GM23338 (cell line): ENCODE results near the gene NGEF. TPM values are rescaled to one million over a fixed set of nuclear protein-coding genes. Genes with fewer than 3 reads are reported as not detected.
A peak's percentile ranks its signal among the peaks of the same experiment; 100 is the strongest.
"Not testable (repeated sequence)": the region's sequence is repeated elsewhere in the genome, so short reads cannot be mapped to it uniquely, and the experiment has no call there.

Experiments used
- ATAC-seq: fragments of 200-7000 bp; cut with Tn5 transposase; 3 replicates; pipeline ENCODE4 v1.9.1; 2020
- DNase-seq: peaks from one replicate; pipeline ENCODE4 v3.0.0-alpha.2; 2015; ENCODE audit warnings: low spot score
- H2AFZ ChIP-seq: fragments of 200-600 bp; sonication (generic); 2 replicates; pipeline ENCODE4 v1.8.0; 2016; ENCODE audit warnings: antibody characterized with exemption, mild to moderate bottlenecking, moderate library complexity
- H3F3A ChIP-seq: fragments of 200-600 bp; sonication (generic); replicated peaks from 2 replicates; pipeline ENCODE4 v1.8.0; 2017; ENCODE audit warnings: antibody characterized with exemption, mixed run types, low read depth
- H3K27ac ChIP-seq: fragments of 200-600 bp; sonication (generic); 2 replicates; pipeline ENCODE4 v1.6.1; 2016; ENCODE audit warnings: low read depth
- H3K27me3 ChIP-seq: fragments of 200-600 bp; sonication (generic); 2 replicates; pipeline ENCODE4 v1.8.0; 2016; ENCODE audit warnings: mild to moderate bottlenecking, mixed run types, moderate library complexity; ENCODE audit not compliant: insufficient read depth
- H3K36me3 ChIP-seq: fragments of 200-600 bp; sonication (generic); 2 replicates; pipeline ENCODE4 v1.8.0; 2016; ENCODE audit warnings: mild to moderate bottlenecking; ENCODE audit not compliant: insufficient read depth
- H3K4me1 ChIP-seq: fragments of 200-600 bp; sonication (generic); 2 replicates; pipeline ENCODE4 v1.8.0; 2016; ENCODE audit warnings: mild to moderate bottlenecking, moderate library complexity; ENCODE audit not compliant: insufficient read depth
- H3K4me2 ChIP-seq: fragments of 200-600 bp; sonication (generic); 2 replicates; pipeline ENCODE4 v1.7.1; 2017; ENCODE audit warnings: mixed run types
- H3K4me3 ChIP-seq: fragments of 200-600 bp; sonication (generic); 2 replicates; pipeline ENCODE4 v1.6.1; 2016; ENCODE audit warnings: mixed run types
- H3K79me2 ChIP-seq: fragments of 200-600 bp; sonication (generic); replicated peaks from 2 replicates; pipeline ENCODE4 v1.8.0; 2017; ENCODE audit warnings: mild to moderate bottlenecking; ENCODE audit not compliant: insufficient read depth
- H3K9me2 ChIP-seq: fragments of 200-600 bp; sonication (generic); 2 replicates; pipeline ENCODE4 v1.8.0; 2017; ENCODE audit not compliant: insufficient read depth
- H4K20me1 ChIP-seq: fragments of 200-600 bp; sonication (generic); replicated peaks from 2 replicates; pipeline ENCODE4 v1.8.0; 2017; ENCODE audit warnings: mild to moderate bottlenecking; ENCODE audit not compliant: insufficient read depth
- H3K27ac Mint-ChIP-seq: 2 replicates; pipeline ENCODE4 v1.8.0; 2020; ENCODE audit warnings: inconsistent platforms, mild to moderate bottlenecking, moderate library complexity, mixed read lengths
- H3K27me3 Mint-ChIP-seq: 3 replicates; pipeline ENCODE4 v1.8.0; 2022; ENCODE audit warnings: low read depth, mild to moderate bottlenecking, moderate library complexity, mixed read lengths, inconsistent platforms; ENCODE audit not compliant: insufficient read depth, poor library complexity
- H3K36me3 Mint-ChIP-seq: 3 replicates; pipeline ENCODE4 v1.8.0; 2021; ENCODE audit warnings: low read depth, mild to moderate bottlenecking, inconsistent platforms, moderate library complexity, mixed read lengths
- H3K4me1 Mint-ChIP-seq: 3 replicates; pipeline ENCODE4 v1.8.0; 2020; ENCODE audit warnings: mild to moderate bottlenecking, inconsistent platforms, mixed read lengths
- H3K4me3 Mint-ChIP-seq: 3 replicates; pipeline ENCODE4 v1.8.0; 2021; ENCODE audit warnings: moderate library complexity, mild to moderate bottlenecking, inconsistent platforms, mixed read lengths
- H3K9me3 Mint-ChIP-seq: 3 replicates; pipeline ENCODE4 v1.8.0; 2020; ENCODE audit warnings: moderate library complexity, mild to moderate bottlenecking, inconsistent platforms, mixed read lengths
- CTCF ChIP-seq, 2 experiments: fragments of 200-600 bp in 1 of 2; sonication (generic) in 1 of 2; conservative IDR thresholded peaks; 2 replicates each; pipeline versions ENCODE4 v1.5.1 to v1.6.1; 2016 to 2017; ENCODE audit warnings: antibody characterized with exemption in 2 of 2, low read depth in 2 of 2, mild to moderate bottlenecking in 2 of 2, moderate library complexity in 1 of 2
- POLR2AphosphoS5 ChIP-seq: IDR thresholded peaks from 2 replicates; pipeline ENCODE4 v1.6.1; 2016; ENCODE audit warnings: antibody characterized with exemption, low read depth
- REST ChIP-seq: IDR thresholded peaks from one replicate; pipeline ENCODE4 v1.6.1; 2018; ENCODE audit warnings: antibody characterized with exemption; ENCODE audit not compliant: unreplicated experiment
- STAT1 ChIP-seq: IDR thresholded peaks from one replicate; pipeline ENCODE4 v1.6.1; 2016; ENCODE audit warnings: antibody characterized with exemption; ENCODE audit not compliant: unreplicated experiment
- ZNF114 ChIP-seq: fragments of 250-450 bp; sonication (Bioruptor Pico); IDR thresholded peaks from 2 replicates; pipeline ENCODE4 v1.5.0; 2020; ENCODE audit warnings: mild to moderate bottlenecking, moderate library complexity
- polyA plus RNA-seq: library from polyadenylated mRNA; unstranded; fragments of >200 nt; fragmentation: Nextera tagmentation; extraction: Ambion mirVana; gene quantifications from 2 replicates; pipeline ENCODE4 v1.2.1, GENCODE V29; 2016
- total RNA-seq: library from RNA; depleted of rRNA; stranded (reverse); fragments of >200 nt; shearing (Covaris generic); gene quantifications from 2 replicates; pipeline ENCODE4 v1.2.3, GENCODE V29; 2014

The NGEF gene
- total and polyA plus RNA-seq, 2 experiments from 2014 or later, result 1.8 to 5.4 TPM

- ATAC-seq, result no peak
- no peaks in the 10 kb centered on the region for H3K27me3 ChIP-seq
- no peak overlapping the region for H2AFZ ChIP-seq
- H3K9me2 ChIP-seq, result no peaks in the 10 kb centered on the region
- Mint-ChIP-seq H3K27ac (no peak overlapping the region), H3K27me3 (peaks cover 6% of the 10 kb centered on the region), H3K9me3 (peaks cover 33% of the 10 kb centered on the region), H3K4me1 (no peaks in the 10 kb centered on the region), H3K4me3 (no peak overlapping the region), H3K36me3 (peaks cover 16% of the 10 kb centered on the region)
- TF ChIP-seq REST (no peak), ZNF114 (no peak), STAT1 (no peak), CTCF (conservative IDR thresholded peaks at IDR 0.05; ENCODE audit: low read depth in 2 of 2) (no peak), POLR2AphosphoS5 (no peak)
- H3K4me3 ChIP-seq, result no peak overlapping the region
- 0 out of 2 replicates have a peak, but pooled peaks cover 6% of the 10 kb centered on the region for H3K36me3 ChIP-seq
- H3K4me2 ChIP-seq, result no peak overlapping the region
- no peak overlapping the region for H3K27ac ChIP-seq
- DNase-seq, result no peak
- H4K20me1 ChIP-seq, result no peaks in the 10 kb centered on the region
- H3K4me1 ChIP-seq, result no peaks in the 10 kb centered on the region
- H3F3A ChIP-seq, result no peaks in the 10 kb centered on the region
- H3K79me2 ChIP-seq, result no peaks in the 10 kb centered on the region
These were observed 104.4 kb downstream of the NGEF start for GRCh38 chr2:232908695-232909094.

- H3K27me3 ChIP-seq, H3K4me3 Mint-ChIP-seq, H3K36me3 ChIP-seq, H3K27me3 Mint-ChIP-seq, H3K79me2 ChIP-seq, H3K4me1 ChIP-seq, H4K20me1 ChIP-seq, H3K27ac ChIP-seq, H3K4me1 Mint-ChIP-seq, H3K9me2 ChIP-seq, H3K27ac Mint-ChIP-seq, DNase-seq, H3K4me2 ChIP-seq, ATAC-seq, H2AFZ ChIP-seq, H3F3A ChIP-seq, H3K4me3 ChIP-seq: not testable (repeated sequence)
- H3K9me3 Mint-ChIP-seq, result peaks cover 33% of the 10 kb centered on the region
- peaks cover 16% of the 10 kb centered on the region for H3K36me3 Mint-ChIP-seq
These were observed 105.4 kb downstream of the NGEF start for GRCh38 chr2:232907718-232908085.

GRCh38 chr2:232906867-232907717 lies 106.0 kb downstream of the NGEF start:
- H3K9me2 ChIP-seq, H3K4me1 Mint-ChIP-seq, H3K4me1 ChIP-seq, H3K27ac ChIP-seq, H4K20me1 ChIP-seq, DNase-seq, H3K27me3 ChIP-seq, H3K27me3 Mint-ChIP-seq, ATAC-seq, H3K79me2 ChIP-seq, H3K4me3 Mint-ChIP-seq, H3K4me3 ChIP-seq, H3K4me2 ChIP-seq, H3K27ac Mint-ChIP-seq, H3K36me3 ChIP-seq, H3F3A ChIP-seq: not testable (repeated sequence)
- peak overlapping the region; percentile 63; the same call in 1 of the 2 replicates for H2AFZ ChIP-seq
- Mint-ChIP-seq H3K9me3 (peaks cover 33% of the 10 kb centered on the region), H3K36me3 (peaks cover 16% of the 10 kb centered on the region)
